Testis (tissue), 2 donors: ENCODE measurements around the gene DNASE1L3.
"Not testable (repeated sequence)": the region's sequence is repeated elsewhere in the genome, so short reads cannot be mapped to it uniquely, and the experiment has no call there.

Source experiments
- POLR2A ChIP-seq: fragments of 450-650 bp; IDR thresholded peaks from one replicate; pipeline ENCODE4 v1.6.1; 2017; ENCODE audit warnings: antibody characterized with exemption, mild to moderate bottlenecking, moderate library complexity
- TF ChIP-seq, protein P1 (sequence below), 3 experiments: fragments of 450-650 bp in 2 of 3; fragments of 200-600 bp in 1 of 3; sonication (generic) in 1 of 3; IDR thresholded peaks; one replicate each; pipeline ENCODE4 v1.5.1; 2016 to 2019; ENCODE audit warnings: antibody characterized with exemption in 3 of 3, mild to moderate bottlenecking in 2 of 3, moderate library complexity in 1 of 3

DNA sequence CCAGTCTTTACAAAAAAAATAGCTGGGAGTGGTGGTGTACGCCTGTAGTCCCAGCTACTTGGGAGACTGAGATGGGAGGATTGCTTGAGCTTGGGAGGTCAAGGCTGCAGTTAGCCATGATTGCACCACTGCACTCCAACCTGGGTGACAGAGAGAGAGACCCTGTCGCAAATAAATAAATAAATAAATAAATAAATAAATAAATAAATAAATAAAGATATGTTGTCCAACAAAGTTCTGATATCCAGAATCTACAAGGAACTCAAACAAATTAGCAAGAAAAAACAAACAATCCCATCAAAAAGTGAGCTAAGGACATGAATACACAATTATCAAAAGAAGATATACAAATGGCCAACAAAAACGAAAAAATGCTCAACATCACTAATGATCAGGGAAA is 17.2 kb upstream of the DNASE1L3 start:
- TF ChIP-seq, protein P1, sequence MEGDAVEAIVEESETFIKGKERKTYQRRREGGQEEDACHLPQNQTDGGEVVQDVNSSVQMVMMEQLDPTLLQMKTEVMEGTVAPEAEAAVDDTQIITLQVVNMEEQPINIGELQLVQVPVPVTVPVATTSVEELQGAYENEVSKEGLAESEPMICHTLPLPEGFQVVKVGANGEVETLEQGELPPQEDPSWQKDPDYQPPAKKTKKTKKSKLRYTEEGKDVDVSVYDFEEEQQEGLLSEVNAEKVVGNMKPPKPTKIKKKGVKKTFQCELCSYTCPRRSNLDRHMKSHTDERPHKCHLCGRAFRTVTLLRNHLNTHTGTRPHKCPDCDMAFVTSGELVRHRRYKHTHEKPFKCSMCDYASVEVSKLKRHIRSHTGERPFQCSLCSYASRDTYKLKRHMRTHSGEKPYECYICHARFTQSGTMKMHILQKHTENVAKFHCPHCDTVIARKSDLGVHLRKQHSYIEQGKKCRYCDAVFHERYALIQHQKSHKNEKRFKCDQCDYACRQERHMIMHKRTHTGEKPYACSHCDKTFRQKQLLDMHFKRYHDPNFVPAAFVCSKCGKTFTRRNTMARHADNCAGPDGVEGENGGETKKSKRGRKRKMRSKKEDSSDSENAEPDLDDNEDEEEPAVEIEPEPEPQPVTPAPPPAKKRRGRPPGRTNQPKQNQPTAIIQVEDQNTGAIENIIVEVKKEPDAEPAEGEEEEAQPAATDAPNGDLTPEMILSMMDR (IDR thresholded peaks at IDR 0.05): not testable (repeated sequence)
- TF ChIP-seq POLR2A: not testable (repeated sequence)
